Mesothelial cell of epicardium (in vitro differentiated cells): Measurements from ENCODE around the gene AURKA. TPM values are rescaled to one million over a fixed set of nuclear protein-coding genes. Genes with fewer than 3 reads are reported as not detected.

Source experiments
- DNase-seq, 2 experiments: peaks; one replicate each; pipeline ENCODE4 v3.0.0; 2021; ENCODE audit warnings: low spot score in 2 of 2; ENCODE audit not compliant: unreplicated experiment in 2 of 2
- H3K27ac Mint-ChIP-seq: 2 replicates; pipeline ENCODE4 v1.8.0; 2021; ENCODE audit warnings: mixed read lengths
- H3K27me3 Mint-ChIP-seq: 2 replicates; pipeline ENCODE4 v1.8.0; 2021; ENCODE audit warnings: low read depth, mixed read lengths
- H3K36me3 Mint-ChIP-seq: 2 replicates; pipeline ENCODE4 v1.8.0; 2021; ENCODE audit warnings: mixed read lengths
- H3K4me1 Mint-ChIP-seq: 2 replicates; pipeline ENCODE4 v1.8.0; 2021; ENCODE audit warnings: mixed read lengths
- H3K4me3 Mint-ChIP-seq: 2 replicates; pipeline ENCODE4 v1.8.0; 2021; ENCODE audit warnings: mild to moderate bottlenecking, moderate library complexity, mixed read lengths
- H3K9me3 Mint-ChIP-seq: 2 replicates; pipeline ENCODE4 v1.8.0; 2021; ENCODE audit warnings: mixed read lengths
- total RNA-seq: library from RNA; stranded (reverse); gene quantifications from 3 replicates; pipeline ENCODE4 v1.2.1, GENCODE V29; 2021
- TF ChIP-seq, protein P1 (sequence below): fragments of 200-600 bp; sonication (generic); IDR thresholded peaks from one replicate; pipeline ENCODE4 v1.5.0; 2021; ENCODE audit warnings: antibody characterized with exemption; ENCODE audit not compliant: unreplicated experiment

AURKA gene
- total RNA-seq, 1 donor from 2014 or later: 14.4 TPM

DNA sequence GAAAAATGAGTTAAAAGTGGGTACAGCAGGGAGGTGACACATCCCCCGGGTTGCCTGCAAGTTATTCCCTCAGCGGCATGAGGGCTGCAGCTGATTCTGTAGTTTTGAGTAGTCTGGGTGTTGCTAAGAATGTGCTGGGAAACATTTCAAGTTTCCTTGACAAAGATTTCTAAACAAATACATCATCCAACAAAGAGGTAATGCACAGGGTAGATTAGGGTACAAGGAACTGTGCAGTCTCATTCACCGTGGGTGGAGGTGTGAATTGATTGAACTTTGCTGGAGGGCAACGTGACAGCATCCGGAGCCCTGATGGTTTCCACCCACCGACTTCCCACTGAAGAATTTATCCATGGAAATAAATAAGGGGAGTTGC lies 41.9 kb upstream of the AURKA start:
- Mint-ChIP-seq H3K36me3 (no peaks in the 10 kb centered on the region), H3K27ac (no peak overlapping the region), H3K4me3 (no peak overlapping the region), H3K4me1 (peaks cover 10% of the 10 kb centered on the region), H3K27me3 (no peaks in the 10 kb centered on the region), H3K9me3 (no peaks in the 10 kb centered on the region)
- peak in 1 of 2 experiments; percentile 5 for DNase-seq
- TF ChIP-seq, protein P1, sequence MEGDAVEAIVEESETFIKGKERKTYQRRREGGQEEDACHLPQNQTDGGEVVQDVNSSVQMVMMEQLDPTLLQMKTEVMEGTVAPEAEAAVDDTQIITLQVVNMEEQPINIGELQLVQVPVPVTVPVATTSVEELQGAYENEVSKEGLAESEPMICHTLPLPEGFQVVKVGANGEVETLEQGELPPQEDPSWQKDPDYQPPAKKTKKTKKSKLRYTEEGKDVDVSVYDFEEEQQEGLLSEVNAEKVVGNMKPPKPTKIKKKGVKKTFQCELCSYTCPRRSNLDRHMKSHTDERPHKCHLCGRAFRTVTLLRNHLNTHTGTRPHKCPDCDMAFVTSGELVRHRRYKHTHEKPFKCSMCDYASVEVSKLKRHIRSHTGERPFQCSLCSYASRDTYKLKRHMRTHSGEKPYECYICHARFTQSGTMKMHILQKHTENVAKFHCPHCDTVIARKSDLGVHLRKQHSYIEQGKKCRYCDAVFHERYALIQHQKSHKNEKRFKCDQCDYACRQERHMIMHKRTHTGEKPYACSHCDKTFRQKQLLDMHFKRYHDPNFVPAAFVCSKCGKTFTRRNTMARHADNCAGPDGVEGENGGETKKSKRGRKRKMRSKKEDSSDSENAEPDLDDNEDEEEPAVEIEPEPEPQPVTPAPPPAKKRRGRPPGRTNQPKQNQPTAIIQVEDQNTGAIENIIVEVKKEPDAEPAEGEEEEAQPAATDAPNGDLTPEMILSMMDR: no peak

GRCh38 chr20:56433221-56433879 lies 41.3 kb upstream of the AURKA start:
- H3K36me3 Mint-ChIP-seq: no peaks in the 10 kb centered on the region
- peak in 1 of 2 experiments; percentile 14 for DNase-seq
- H3K9me3 Mint-ChIP-seq: no peaks in the 10 kb centered on the region
- H3K4me3 Mint-ChIP-seq: no peak overlapping the region
- peaks cover 10% of the 10 kb centered on the region for H3K4me1 Mint-ChIP-seq
- TF ChIP-seq, protein P1: no peak
- H3K27ac Mint-ChIP-seq: no peak overlapping the region
- no peaks in the 10 kb centered on the region for H3K27me3 Mint-ChIP-seq

DNA sequence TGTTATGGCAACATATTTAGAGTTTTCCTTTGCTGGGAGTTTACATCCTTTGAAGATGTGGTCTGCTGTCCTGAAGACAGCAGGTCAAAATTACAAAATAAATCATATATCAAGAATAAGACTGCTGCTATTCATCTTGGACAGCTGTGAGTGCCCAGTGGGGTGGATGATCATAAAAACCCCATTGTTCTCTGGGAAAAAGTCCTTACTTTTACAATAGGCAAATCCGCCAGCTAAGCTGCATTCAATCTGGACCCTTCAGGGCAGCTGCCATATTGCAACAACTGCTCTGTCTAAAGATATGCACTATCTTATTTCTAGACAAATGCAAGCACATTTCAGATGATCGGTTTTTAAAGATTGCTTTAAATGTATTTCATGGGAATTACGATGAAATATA lies 39.5 kb upstream of the AURKA start:
- H3K36me3 Mint-ChIP-seq: no peaks in the 10 kb centered on the region
- no peak overlapping the region for H3K4me3 Mint-ChIP-seq
- TF ChIP-seq, protein P1: no peak
- H3K4me1 Mint-ChIP-seq: peaks cover 10% of the 10 kb centered on the region
- no peak overlapping the region for H3K27ac Mint-ChIP-seq
- no peaks in the 10 kb centered on the region for H3K9me3 Mint-ChIP-seq
- H3K27me3 Mint-ChIP-seq: no peaks in the 10 kb centered on the region
- DNase-seq: no peak

DNA sequence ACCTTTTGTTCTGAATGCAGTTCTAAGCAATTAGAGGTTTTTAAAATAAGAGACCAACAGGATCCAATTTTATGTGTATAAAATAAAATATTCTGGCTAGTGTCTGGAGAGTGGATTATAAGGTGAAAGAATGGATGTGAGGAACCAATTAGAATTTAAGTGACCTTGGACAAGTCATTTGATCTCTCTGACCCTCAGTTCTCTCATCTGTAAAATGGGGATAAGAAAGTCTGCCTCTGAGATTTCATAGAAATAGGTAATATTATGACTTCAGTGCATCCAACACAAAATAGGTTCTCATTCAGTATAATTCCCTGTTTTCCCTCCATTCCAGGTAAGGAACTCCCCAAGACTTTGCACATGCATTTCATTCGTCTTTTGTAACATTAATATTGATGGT lies 38.9 kb upstream of the AURKA start:
- Mint-ChIP-seq H3K27ac (no peak overlapping the region), H3K4me1 (peaks cover 10% of the 10 kb centered on the region), H3K27me3 (no peaks in the 10 kb centered on the region), H3K36me3 (no peaks in the 10 kb centered on the region), H3K4me3 (no peak overlapping the region), H3K9me3 (no peaks in the 10 kb centered on the region)
- DNase-seq: no peak
- TF ChIP-seq, protein P1: no peak

- Mint-ChIP-seq H3K36me3 (no peaks in the 10 kb centered on the region), H3K4me1 (peaks cover 10% of the 10 kb centered on the region), H3K27ac (no peak overlapping the region), H3K9me3 (no peaks in the 10 kb centered on the region), H3K4me3 (no peak overlapping the region), H3K27me3 (no peaks in the 10 kb centered on the region)
- peak in 1 of 2 experiments; percentile 19 for DNase-seq
- TF ChIP-seq, protein P1: no peak
Observed at GRCh38 chr20:56430461-56430860, 38.4 kb upstream of the AURKA start.
